Glomerular visceral epithelial cell (primary cell): ENCODE measurements around the gene MAN2C1.
"Not testable (repeated sequence)": the region's sequence is repeated elsewhere in the genome, so short reads cannot be mapped to it uniquely, and the experiment has no call there.

ENCODE experiments used
- DNase-seq: peaks from one replicate; pipeline ENCODE4 v3.0.0-alpha.2; 2016; ENCODE audit errors: extremely low spot score

MAN2C1 gene

DNA sequence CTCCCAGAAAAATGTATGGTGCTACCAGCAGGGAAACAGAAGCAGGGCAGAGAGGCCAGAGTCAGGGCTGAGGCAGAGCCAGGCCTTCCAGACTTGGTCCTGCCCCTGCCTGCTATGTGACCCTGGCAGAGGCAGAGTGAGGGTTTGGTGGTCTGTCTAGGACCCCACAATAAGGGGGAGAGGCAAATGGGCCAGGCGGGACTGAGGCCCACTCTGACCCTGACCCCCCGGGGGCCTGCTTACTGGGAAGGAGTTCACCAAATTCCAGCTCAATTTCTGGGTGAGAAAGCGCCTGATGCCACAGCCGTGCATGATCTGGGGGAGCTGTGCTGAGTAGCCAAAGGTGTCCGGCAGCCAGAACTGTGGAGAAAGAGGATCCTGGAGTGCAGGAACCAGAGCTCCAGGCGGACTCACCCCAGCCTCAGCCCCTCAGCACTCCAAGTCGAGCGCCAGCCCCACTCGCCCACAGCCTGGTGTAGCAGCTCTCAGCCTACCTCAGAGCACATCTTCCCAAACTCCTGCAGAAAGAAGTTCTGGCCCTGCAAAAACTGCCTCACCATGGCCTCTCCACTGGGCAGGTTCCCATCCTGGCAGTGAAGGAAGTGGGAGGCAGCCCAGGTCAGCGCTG, 6.9 kb downstream of the MAN2C1 start:
- DNase-seq: no peak

DNA sequence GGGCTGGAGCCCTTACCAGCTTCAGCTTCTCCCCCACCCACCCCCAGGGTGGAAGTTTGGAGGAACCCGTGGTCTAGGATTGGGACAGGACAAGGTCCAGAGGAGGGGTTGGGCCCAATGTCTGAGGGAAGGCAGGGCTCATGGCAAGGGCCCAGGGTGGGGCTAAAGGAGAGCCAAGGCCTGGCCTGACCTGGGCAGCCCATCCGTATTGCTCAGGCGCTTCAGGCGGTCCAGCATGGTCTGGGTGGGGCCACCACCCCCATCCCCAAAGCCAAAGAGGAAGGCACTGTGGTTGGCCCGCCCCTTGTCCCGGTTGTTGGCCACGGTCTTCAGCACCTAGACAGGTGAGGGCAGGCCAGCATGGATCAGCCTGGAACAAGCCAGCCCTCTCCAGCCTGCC, 7.6 kb downstream of the MAN2C1 start:
- DNase-seq: no peak

DNA sequence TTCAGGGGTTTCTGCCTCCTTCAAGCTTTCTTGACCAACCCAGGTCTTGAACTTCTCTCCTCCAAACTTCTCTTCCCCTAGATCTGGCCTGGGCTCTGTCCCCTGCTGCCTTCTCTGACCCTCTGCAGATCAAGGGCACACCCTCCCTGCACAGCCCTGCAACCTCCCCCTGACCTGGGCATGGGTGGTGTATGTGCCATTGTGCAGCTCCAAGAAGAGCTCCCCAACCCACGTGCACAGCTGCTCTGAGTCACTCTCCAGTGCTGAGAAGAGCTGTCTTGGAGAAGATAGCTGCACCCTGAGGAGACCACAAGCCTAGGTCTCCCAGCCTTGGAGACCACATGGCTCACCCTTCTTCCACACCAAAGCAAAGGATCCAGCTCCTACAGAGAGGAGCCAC, 8.0 kb downstream of the MAN2C1 start:
- no peak for DNase-seq

DNA sequence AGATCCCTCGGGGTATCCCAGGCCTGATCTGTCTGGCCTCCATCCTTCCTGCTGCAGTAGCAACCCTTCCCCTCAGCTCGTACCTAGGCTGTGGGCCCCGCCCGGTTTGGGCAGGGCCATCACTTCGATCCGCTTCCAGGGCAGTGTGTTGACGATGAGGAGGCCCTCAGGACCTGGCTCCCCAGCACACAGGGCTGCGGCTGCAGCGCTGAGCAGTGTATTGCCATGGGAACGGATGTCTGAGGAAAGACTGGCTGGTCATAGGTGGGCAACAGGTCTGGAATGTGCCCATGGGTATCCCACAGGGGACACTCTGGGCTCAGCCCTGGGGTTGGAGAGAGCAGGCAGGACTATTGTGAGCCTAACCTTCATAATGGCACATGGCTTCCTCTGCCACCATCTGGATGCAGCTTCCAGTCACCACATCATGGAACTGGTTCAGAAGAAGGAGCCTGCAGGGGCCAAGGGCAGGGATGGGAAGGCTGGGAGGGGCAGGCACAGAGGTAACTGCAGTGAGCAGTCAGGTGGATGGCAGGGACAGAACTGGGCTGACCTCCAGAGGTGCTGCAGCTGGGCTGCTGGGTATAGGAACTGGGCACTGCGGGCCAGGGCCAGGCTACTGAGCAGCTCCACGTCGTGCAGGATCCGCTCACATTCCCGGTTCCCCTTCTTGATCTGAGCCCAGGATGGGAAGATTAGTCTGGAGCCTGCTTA, 8.7 kb downstream of the MAN2C1 start:
- DNase-seq: no peak

DNA sequence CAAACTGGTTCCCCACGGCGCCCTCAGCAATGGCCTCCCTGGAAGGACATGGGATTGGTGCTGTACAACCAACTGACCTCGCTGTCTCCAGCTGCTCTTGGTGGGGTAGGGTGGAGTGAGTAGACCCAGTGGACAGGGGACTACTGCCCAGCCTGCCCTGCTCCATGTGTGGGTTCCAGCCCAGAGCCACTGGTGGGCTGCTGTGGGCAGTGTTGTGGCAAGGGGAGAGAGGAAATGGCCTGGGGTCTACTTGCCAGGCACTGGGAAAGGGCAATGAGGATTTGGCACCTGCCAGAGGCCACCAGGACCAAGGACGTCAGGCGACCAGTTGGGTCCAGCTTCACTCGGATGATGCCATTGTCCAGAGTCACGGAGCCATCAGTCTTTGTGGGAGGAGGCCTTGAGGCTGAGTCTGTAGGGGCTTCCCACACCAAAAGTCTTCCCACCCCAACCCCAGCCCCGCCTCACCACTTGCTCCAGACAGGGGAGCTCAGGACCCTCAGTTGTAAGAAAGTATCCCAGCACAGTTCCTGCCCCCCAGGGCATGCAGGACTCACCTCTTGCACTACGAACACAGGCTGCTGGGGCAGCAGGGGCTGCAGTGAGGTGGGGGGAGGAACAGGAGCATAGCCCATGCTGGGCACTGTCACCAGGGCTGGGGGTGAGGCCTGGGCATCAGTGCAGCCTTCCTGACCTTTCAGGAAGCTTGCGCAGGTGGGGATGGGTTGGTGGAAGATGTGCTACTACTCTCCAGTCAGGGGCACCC, 9.5 kb downstream of the MAN2C1 start:
- DNase-seq: no peak

DNA sequence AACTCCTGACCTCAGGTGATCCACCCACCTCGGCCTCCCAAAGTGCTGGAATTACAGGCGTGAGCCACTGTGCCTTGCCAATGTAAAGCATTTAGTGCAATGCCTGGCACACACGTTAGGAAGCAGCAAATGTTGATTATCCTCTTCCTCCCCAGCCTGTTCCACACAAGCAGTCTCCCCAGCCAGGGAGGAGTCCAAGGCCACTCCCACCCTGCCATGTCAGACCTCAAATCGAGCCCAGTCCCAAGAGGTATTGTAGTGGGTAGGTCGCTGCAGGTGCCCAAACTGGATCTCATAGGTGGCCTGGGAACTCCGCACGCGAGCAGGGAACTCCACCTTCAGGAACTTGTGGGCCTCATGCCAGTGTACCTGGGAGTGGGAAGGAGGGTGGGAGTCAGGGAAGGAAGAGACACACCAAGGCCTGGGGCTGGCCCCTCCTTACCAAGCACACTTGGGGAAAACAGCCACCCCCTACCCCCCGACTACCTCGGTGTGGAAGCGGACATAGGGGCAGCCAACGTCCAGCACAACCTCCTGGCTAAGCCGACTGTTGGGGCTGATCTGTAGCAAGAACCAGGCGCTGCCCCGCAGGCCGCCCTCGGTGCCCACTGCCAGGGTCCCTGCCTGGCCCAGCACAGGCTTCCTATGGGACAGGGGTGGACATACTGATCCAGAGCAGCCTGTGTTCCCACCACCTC, 10.3 kb downstream of the MAN2C1 start:
- DNase-seq: no peak

DNA sequence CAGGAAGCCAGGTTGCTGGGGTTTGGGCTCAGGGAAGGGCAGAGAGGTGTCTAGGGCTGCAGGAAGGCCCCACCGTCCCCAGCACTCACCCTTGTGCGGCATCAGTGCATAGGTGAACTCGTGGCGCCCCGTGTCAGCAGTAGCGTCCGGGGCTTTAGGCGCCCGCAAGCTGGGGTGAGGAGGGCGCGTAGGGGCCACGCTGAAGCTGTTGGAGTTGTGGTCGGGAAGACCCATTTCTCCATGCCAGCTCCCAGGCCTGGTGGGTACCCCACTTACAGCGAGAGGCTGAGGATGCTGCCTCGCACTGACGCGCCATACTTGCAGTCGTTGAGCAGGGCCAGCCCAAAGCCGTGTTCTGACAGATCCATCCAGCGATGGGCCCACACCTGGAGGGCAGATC, 11.9 kb downstream of the MAN2C1 start:
- no peak for DNase-seq

DNA sequence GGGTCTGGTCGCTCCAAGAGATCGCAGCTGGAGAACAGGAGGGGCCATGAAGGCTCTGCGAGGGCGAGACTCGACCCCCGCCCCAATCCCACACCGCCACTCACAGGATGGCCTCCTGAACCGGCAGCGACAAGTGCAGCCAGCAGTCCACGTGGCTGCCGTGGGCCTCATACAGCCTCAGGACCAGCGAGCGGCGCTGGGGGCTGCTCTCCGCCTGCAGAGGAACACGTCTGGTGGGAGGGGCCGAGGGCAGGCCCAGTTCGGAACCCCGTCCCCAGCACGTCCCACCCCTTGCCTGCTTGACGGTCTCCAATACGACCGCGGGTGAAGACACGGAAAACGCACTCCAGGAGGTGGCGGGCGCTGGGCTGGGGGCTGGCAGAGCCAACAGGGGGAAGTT, 12.4 kb downstream of the MAN2C1 start:
- no peak for DNase-seq

DNA sequence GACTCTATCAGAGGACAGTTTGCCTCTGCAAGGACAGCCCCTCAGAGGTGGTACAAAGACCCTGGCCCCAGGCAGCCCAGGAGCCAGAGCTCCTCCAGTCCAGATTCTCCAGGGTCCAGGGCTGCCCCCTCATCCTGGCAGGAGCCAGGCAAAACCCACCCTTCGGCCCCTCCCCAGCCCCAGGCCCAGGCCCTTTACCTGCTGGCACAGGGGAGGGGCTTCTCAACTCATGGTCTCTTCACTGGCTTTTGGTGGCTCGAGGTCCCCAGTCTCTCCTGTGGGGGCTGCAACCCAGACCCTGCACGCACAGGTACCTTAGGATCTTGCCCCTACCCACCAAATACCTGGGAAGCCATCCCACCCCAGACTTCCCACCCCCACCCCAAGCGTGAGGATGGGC, 13.0 kb downstream of the MAN2C1 start:
- no peak for DNase-seq

DNA sequence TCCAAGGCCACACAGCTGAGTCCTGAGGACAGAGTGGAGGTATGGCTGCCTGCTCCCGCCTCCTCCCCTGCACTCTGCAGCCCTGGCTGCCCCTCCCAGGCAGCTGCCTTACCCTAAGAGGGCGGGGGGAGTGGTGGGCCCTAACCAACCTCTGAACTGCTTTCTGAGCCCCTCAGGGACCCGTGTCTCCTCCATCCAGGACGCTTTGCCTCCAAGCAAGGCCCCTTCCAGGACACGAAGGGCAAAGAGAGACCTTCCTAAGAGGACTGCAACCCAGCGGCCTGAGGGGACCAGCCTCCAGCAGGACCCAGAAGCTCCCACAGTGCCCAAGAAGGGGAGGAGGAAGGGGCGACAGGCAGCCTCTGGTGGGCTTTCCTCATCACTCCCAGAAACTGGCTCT, 14.0 kb downstream of the MAN2C1 start:
- DNase-seq: no peak

DNA sequence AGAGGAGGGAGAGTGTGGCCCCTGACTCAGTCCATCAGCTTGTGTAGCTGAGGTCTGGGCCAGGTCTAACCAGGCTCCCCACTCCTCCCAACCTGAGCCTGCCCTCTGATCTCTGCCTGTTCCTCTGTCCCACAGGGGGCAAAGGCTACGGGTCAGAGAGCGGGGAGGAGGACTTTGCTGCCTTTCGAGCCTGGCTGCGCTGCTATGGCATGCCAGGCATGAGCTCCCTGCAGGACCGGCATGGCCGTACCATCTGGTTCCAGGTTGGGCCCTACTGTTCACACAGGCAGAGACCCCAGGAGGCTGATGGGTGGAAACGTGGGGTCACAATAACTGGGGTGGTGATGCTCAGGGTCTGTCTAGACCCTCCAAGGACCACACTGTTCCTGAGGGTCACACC, 14.8 kb downstream of the MAN2C1 start:
- no peak for DNase-seq

DNA sequence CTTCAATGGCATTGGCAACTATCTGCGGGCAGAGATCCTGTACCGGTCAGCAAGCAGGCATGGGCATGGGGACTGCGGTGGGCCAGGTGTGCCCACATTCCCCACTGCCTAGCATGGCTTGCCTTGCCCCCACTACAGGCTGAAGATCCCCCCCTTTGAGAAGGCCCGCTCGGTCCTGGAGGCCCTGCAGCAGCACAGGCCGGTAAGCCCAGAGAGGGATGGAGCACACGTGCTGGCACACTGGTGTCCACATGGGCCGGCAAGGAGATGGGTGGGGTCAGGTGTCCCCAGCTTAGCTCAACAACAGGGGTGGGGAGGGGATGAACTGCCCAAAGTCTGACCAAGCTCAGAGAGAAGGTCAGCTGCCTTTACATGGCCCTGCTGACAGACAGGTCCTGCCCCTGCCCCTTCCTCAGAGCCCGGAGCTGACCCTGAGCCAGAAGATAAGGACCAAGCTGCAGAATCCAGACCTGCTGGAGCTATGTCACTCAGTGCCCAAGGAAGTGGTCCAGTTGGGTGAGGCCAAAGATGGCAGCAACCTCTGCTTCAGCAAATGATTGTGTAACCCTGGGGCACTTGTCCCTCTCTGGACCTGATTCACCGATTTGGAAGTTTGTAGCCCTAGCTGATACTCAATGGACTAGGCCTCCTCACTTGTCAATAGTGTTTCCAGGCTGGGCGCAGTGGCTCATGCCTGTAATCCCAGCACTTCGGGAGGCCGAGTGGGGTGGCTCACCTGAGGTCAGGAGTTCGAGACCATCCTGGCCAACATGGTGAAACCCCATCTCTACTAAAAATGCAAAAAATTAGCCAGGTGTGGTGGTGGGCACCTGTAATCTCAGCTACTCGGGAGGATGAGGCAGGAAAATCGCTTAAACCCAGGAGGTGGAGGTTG, 16.0 kb downstream of the MAN2C1 start:
- DNase-seq: no peak

DNA sequence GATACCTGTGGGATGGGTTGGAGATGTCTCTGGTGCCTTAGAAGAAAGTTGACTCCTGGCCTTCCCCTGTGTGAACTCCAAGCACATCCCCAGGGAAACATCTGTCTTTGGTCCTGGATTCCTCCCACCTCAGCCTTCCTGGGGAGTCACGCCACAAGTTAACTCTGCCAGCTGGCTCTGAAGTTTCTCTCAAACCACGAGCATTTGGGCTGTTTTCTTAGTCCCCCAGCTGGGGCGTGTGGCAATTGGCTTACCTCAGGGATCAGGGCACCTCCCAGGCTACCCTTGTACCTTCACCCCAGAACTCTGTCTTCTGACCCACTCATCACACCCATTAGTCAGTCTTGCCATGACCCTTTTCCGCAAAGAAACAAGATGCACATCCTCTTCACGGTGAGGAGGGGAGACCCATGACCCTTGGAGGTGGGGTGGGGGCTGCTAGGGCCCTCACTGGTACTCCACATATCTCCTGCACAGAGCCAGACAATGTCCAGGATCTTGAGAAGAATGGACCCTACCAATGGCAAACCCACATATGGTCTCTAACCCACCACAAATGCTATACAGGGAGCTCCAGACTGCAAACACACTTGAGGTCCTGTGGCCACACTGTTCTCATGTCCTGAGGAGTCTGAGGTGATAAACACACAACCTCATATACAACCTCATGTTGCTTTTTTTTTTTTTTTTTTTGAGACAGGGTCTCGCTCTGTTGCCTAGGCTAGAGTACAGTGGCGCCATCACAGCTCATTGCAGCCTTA, 17.6 kb downstream of the MAN2C1 start:
- DNase-seq: peak; percentile 23

DNA sequence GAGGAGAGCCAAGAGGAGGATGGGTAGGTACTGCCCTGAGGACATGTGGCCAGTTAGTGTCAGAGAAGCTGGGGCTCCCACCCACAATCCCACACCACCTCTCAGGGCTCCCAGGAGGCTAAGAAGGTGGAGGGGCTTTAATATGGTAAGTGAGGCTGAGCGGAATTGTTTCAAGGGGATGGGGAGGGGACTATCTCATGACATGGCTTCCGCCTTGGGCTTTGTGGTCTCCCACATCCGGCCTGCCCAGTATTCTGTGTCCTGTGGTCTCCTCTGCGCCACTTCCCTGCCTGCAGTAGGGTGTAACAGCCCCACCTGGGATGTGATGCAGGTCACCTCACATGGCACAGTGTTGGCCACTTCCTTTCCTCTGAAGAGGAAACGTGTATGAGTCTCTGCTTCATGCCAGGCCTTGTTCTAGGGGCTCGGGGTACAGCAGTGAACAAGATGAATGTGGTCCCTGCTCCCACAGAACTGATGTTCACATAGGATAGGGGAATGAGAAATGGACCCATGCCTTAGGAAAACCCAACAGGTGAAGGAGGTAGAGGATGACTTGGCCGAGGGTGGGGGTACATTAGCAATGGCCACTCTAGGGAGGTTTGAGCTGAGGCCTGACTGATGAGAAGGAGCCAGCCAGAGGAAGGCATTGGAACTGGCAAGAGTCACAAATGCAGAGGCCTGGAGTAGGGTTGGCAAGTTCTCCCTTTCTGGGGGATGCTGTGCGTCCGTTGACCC, 18.4 kb downstream of the MAN2C1 start:
- DNase-seq: peak; percentile 47

DNA sequence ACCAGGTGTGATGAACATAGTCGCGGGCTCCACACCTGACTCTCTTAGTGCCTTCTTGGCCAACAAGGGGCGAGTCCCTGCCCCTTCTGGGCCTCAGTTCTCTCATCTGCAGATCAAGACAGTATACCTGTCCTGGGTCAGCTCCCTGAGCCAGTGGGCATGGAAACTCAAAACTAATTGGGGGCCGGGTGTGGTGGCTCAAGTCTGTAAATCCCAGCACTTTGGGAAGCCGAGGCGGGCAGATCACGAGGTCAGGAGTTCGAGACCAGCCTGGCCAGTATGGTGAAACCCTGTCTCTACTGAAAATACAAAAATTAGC, 19.1 kb downstream of the MAN2C1 start:
- DNase-seq: not testable (repeated sequence)

DNA sequence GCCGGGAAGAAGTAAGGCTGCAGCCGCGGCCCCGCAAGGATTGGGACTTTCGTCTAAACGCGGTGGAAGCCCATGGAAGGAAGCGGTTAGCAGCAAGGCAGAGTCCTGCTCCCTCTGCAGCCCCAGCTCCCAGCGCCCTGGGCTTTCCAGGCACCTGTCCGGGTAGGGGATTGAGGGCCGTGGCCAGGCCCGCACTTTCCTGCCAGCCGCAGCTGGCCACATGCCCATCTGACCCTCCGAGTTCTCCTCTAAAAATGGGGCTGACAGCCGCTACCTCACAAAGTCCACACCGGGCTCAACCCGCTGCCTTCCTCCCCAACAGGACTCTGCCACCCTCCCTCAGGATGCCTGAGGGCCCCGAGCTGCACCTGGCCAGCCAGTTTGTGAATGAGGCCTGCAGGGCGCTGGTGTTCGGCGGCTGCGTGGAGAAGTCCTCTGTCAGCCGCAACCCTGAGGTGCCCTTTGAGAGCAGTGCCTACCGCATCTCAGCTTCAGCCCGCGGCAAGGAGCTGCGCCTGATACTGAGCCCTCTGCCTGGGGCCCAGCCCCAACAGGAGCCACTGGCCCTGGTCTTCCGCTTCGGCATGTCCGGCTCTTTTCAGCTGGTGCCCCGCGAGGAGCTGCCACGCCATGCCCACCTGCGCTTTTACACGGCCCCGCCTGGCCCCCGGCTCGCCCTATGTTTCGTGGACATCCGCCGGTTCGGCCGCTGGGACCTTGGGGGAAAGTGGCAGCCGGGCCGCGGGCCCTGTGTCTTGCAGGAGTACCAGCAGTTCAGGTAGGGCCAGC, 19.7 kb downstream of the MAN2C1 start:
- no peak for DNase-seq

DNA sequence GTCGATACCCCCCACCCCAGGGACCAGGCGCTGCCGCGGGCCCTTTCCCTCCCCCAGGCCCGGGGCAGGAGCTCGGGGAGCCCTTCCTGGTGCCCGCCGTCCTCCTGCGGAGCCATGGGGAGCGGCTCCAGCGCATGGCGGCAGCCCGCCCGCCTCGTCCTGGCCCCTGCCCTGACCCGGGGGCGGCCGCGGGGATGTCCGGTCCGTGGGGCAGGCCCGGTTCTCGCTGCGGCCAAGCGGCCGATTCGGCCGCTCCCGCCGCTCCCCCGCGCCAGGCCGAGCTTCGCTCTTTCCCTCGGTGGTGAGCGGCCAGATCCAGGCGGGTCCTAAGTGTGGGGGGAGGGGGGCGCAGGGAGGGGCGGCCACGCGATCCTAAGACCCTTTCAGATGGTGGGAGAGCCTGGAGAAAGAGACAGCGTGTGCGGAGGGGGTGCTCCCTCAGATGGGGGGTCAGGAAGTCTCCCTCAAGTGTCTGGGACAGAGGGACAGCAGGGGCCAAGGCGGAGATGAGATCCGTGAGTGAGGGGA, 20.3 kb downstream of the MAN2C1 start:
- DNase-seq: peak; percentile 25

DNA sequence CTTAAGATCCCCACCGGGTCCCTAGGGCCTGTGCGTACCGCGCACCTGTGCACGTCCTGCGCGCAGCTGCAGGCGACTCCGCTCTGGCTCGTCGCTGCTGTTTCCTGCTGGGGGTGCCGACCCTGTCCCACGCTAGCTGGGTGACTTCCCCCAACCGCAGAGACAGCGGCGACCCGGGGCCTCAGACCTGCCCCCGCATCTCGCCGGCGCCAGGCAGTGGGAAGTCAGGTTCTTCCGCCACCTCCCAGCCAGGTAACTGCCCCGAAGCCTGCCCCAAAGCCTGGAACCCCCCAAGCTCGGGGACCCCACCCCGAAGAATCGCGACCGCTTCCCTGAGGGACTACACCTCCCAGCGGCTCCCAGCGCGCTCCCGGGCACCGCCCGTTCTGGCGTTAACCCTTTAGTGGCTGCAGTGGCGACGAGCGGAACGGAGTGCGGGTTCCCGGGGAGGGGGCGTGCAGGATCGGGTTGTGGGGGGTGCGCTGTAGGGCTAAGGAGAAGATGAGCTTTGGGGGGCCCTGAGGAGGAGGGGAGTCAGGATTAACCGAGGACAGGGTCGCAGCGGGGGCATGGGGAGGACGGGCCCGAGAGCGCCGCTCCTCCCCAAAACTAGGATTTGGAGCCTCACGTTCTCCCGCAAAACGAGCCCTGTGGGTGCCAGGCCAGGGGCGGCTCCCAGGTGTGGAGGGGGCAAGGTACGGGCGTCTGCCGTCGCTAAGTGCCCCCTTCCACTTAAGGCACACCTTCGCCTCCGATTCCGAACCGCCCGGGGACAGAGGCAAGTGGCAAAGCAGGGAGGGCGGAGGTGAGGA, 21.0 kb downstream of the MAN2C1 start:
- peak; percentile 29 for DNase-seq
